HG03097 (cell line): ENCODE data around the gene SMIM45.

Source experiments
- ATAC-seq: cut with Tn5 transposase; IDR thresholded peaks from one replicate; pipeline ENCODE4 v1.9.1; 2021; ENCODE audit not compliant: unreplicated experiment, low FRiP score

Gene SMIM45

DNA sequence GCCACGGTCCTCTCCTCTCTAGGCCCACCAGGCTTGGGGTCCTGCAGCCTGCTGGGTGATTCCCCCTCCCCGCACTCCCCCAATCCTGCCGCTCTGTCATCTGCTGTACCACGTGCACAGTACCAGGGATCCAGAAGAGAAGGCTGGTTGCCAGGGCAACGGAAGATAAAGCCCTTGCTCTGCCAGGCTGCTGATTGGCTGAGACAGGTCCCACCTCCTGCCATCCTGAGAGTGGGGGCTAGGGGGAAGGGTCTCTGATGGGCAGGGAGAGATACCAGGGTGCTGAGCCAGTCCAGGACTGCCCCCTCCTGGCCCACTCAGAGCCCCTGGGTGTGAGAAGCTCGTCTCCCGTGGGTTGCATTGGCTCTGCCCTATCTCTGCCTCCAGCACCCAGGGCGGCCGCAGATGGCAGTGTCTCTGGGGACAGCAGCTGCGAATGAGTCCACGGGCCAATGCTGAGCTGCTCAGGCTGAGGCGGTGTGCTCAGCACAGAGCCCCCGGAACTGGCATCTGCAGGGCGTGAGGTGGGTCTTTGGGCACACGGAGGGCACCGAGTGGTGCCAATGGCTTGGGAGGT, at the start of gene SMIM45:
SMIM45 (plus strand) TSS at position 253 of the 577 bp plus-strand sequence.
- ATAC-seq, result no peak

DNA sequence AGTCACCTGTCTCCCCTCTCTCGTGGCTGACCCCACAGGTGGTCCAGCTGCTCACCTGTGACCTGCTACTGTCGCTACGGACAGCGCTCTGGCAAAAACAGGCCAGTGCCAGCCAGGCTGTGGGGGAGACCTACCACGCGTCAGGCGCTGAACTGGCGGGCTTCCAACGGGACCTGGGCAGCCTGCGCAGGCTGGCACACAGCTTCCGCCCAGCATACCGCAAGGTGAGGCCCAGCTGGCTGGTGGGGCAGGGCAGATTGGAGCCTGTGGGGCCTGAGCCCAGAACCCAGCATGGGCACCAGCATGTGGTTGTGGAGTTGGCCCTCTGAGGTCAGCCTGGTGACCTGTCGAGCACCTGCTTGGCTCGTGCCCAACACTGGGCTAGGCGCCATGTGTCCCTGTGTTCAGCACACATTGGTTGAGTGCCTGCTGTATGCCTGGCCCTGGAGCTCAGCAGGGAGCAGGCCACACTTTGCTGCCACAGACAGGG, 49.0 kb upstream of the SMIM45 start:
- ATAC-seq, result no peak

DNA sequence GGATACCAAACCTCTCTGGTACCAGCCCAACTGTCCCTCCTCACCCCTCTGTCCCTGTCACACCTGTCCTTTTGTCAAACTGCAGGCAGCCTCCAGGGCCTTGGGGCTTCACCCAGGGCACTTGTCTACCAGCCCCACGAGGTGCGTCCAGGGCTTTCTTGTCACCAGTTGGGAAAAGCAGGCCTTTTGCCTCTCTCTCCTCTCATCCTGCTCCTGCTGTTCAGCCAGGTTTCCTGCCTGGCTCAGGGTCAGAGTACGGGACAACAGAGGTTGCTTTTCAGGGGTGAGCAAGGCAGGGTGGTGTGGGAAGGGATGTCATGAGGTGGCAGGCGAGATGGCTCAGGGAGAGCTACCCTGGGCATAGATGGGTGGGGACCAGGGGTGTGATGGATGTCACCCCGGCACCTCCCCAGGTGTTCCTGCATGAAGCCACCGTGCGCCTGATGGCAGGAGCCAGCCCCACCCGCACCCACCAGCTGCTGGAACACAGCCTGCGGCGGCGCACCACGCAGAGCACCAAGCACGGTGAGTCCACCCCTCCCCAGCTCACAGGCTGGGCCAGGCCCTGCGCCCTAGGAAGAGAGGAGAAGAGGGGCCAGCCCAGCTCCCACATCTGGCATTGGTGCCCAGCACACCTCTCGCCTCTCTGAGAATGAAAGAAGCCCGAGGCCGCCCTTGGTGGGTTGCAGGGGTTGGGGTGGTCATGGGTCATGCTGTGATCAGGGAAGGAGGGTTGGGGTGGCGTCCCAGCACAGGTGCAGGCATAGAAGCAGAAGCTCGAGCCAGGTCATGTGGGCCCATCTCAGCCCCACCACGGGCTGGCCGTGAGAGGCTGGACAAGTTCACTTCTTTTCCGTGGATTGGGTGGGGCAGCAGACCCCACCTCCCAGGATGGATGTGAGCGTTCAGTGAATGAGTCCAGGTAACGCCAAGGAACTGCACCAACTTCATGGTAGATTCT, 47.2 kb upstream of the SMIM45 start:
- ATAC-seq, result no peak

DNA sequence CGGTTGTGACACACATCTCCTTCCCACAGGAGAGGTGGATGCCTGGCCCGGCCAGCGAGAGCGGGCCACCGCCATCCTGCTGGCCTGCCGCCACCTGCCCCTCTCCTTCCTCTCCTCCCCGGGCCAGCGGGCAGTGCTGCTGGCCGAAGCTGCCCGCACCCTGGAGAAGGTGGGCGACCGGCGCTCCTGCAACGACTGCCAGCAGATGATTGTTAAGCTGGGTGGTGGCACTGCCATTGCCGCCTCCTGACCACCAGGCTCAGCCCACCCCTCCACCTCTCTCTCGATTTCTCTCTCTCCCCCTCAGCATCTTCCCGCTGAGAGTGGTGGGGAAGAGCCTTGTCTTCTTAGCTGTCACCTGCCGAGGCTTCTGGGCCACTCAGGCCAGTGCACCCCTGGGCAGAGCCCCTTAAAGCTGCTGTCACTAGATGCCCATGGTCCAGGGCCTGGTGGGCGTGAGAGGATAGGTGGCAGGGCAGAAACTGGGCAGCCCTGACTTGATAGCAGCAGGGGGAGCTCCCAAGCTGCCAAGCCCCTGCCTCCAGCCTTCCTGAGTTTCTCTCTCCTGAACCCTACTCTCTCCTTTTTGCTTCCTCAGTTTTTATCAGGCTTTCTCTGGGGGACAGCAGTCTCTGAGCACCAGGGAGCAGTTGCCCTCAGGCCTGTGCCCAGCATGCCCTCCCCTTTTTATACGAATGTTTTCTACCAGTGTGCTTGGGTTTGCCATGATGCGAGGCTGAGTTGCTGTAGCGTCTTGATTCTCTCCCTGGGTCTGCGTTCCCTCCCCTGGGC, 46.3 kb upstream of the SMIM45 start:
- no peak for ATAC-seq

DNA sequence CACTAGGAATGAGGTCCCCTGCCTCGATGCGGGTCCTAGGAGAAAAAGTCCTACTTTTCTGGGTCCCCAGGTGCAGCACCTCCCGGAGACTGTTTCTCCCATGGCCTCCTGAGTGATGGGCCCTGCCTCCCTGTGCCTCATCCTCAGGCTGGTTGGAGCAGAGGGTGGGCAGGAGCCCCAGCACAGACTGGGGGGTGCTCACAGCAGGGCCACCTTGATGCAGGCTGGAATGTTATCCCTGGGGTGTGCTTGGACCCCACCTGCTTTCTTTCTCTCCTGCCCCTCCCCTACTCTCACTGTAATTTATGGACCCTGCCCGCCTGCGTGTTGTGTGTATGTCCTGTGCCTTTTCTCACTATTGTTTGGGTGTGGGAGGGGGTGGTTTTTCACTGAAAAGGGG, 45.1 kb upstream of the SMIM45 start:
- no peak for ATAC-seq

DNA sequence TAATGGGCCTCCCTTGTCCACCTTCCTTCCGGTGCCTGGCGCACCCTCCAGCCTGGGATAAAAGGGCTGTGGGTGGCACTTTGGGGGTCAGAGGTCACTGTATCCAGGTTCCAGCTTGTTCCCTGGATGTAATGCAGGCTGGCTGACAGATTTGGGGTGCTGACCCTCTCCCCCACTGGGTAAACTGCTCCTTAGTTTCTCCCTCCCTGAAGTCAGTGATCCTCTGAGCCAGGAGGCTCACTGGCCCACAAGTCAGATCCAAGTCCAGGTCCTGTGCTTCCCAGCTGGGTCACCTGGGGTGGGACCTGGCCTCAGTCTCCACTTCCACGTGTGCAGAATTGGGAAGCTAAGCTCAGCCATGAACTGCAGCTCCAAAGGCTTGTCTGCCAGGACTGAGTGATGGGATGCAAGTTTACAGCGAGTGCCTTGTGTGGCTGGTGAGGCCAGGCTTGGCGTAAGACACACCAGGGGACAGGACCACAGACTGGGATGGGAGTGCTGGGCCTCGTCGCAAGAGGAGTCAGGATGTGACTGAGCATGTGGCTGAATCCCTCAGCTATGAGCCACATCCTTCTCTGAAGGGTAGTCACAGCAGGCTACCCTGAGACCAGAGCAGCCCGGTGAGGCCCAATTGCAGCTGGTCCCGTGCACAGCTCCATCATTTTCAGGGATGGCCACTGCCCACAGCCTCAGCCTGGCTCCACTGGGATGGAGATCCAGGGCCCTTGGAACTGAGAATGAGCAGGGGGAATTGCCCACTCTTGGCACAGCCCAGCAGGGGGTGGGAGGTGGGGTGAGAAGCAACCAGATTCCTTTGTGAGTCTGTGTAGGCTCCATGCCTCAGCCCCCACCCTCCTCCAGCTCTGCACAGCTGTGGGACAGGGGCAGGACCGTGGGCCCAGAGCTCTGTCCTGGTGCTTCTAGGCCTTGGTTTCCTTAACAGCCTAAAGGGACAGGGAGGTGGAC, 44.2 kb upstream of the SMIM45 start:
- ATAC-seq, result no peak

DNA sequence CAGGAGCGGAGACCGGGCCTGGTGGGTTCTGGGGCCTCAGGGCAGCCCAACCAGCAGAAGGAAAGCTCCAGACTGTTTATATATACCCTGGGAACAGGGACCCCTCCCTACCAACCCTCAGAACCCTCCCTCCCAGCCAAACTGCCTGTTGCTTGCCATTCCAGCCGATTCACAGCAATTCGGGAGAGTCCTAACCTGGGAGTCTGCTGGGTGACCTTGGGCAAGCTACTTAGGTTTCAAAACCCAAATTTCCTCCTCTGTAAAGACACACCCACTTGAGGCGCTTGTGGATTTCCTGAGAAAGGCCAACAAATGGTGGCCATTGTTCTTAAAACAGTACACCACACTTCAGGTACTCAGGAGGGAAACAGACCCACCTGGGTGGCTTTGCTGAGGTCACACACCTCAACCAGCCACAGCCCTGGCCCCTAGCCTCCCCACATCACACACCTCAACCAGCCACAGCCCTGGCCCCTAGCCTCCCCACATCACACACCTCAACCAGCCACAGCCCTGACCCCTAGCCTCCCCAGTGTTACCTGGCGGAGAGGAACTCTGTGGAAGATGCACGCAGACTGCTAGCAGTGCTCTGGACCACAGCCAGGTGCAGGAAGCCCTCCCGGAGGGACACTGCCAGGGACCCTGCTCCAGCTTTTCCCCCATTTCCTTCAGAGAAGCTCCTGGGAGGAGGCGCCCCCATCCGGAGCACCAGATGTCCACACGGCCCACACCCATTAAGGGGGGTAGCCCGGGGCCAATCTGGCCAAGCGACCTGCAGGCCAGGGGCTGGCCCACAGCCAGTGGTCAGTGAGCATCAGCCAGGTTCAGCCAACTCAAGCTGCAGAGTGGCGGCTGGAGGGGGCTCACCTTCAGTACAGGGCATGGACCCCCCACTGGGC, 43.3 kb upstream of the SMIM45 start:
- no peak for ATAC-seq

DNA sequence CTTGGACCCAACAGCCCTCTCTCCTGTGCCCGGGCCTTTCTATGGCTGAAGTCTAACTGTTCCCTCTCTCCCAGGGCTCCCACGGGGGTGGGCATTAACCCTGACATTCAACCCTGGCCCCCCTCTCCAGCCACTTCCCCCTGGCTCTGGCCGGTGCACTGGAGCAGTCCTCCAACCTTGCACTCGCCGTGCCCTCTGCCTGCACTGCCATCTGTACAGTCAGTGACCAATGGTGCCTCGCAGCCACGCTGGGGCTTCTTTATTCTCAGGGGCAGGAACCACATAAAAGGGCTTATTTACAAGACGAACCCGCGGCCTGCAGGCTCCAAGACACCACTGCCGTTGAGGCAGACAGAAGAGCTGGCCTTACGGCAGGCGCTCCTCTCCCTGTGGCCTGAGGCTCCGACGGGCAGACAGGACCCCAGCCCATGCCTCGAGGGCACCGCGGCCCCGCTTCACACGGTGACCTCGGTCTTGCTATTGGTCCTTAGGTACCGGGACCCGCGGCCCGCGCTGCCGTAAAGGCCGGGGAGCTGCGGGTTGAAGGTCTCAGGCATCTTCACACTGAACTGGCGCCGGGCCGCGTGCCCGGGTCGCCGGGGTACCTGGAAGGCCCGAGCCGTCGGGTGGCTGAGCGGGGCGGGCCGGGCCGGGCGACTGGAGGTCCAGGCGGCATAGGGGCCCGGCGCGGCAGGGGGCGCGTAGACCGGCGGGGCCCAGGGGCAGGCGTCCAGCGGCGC, 42.5 kb upstream of the SMIM45 start:
- no peak for ATAC-seq

DNA sequence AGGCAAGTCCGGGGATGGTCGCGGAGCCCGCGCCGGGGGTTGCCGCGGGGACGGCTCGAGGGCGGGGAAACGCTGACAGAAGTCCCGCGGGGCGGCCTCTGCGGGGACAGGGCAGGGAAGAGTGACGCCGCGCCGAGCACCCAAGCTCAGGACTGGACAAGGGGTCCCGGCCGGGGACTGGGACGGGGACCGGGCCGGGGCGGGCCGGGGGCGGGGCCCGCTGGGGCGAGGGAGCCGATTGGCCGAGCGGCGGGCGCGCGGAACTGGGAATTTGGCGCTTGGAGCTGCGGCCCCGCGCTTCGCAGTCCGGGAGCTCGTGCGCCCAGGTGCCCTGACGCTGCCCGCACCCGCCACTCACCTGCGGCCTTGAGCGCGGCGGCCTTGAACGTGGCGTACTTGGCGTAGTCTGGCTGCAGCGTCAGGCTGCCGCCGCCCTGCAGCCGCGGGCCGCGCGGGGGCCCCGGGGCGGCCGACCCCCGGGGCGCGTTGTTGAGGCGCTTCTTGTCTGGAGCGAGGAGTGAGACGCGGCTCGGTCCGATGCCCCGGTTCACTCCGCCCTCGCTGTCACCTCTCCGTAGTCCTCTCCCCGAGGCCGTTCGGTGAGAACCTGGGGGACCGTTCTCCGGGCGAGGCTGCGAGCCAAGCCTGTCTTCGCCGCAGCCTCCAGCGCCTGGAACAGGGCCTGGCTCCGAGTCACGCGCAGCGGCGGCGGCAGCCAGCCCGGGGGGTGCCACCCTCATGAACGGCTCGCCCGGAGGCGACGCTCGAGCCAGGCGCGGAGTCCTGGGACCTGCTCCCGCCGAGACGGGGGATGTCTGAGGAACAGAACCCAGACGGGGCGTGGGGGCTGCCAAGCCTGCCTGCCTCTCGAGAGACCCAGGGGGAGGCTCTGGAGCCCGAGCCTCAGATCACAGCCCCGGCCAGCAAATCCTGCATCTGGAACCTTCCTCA, 41.6 kb upstream of the SMIM45 start:
- ATAC-seq, result no peak

DNA sequence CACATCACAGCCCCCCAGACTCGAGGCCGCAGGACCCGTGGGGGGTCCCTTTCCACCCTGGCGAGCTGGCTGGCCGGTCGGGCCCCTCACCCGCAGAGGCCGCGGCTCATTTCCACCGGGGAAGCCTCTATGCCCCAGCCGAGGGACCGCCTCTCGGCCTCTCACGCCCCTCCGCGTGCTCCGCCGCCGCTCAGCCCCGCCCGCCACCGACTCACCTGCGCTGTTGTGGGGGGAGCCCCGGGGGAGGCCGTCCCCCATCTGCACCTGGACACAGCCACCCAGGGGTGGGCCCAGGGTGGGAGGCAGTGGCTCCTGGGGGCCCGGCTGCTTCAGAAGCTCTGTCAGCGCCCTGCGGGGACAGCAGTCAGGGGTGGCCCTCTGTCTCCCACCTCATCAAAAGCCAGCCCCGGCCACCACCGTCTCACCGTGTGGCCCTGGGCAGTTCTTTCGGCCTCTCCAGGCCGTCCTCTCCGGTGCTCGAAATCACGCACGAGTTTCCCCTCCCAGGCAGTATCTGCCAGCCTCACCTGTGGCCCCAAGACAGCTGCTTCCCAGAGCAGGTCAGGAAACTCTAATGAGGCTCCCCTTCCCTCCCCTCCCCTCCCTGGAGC, 40.8 kb upstream of the SMIM45 start:
- no peak for ATAC-seq

DNA sequence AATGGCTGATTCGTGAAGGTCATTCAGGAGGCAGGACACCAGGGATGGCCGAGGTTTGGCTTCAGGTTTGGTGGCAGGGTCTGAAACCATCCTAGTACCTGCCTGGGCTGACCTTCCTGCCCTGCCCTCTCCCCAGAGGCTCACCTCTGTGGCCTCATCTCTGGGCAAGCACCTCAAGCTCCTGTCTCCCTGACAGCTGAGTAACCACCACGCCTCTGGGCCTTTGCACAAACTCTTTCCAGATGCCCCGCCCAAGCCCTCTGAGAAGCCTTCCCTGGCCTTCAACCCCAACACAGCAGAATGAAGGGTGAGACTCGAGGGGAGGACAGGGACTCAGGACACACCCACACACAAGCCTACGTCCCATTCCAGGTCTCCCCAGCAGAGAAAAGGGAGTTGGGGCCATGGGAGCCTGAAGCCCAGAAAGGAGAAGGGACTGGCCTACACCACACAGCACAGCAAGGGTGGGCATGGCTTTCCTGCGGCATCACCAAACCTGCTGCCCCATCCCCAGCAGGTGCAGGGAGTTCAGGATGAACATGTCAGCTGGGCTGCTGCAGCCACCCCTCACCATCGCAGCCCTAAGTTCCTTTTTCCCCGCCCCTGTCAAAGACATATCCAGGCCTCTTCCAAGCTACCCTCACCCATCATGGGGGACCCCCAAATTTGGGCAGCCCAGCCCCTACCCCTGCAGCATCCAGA, 39.5 kb upstream of the SMIM45 start:
- no peak for ATAC-seq

DNA sequence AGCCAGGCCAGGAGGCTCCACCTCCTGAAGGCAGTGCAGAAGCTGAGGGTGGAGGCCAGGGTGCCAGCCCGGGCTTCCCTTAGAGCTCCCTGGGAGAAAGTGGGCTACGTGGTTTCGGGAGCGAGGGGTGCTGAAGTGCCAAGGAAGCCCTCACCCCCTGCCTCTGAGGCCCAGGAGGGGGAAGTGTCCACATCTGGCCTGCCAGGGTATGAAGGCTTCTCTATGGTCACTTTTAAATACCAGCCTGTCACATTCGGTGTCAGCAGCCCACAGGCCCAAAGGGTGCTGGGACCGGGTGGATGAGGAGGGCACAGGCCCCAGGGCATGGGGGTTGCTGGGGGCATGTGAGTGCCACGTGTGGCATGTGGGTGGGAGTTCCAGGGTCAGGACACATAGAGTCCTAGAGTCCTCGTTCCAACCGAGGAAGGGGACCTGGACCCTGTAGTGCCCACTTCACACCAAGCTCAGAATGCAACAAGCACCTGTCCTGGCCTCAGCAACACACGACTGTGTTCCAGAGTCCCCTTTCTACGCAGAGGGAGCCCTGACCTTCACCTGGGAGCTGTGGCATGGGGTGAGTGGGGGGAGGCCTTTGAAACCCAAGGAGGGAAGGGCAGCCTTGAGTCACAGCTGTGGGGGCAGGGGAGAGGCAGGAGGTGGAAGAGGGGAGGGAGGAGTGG, 38.8 kb upstream of the SMIM45 start:
- ATAC-seq, result no peak

DNA sequence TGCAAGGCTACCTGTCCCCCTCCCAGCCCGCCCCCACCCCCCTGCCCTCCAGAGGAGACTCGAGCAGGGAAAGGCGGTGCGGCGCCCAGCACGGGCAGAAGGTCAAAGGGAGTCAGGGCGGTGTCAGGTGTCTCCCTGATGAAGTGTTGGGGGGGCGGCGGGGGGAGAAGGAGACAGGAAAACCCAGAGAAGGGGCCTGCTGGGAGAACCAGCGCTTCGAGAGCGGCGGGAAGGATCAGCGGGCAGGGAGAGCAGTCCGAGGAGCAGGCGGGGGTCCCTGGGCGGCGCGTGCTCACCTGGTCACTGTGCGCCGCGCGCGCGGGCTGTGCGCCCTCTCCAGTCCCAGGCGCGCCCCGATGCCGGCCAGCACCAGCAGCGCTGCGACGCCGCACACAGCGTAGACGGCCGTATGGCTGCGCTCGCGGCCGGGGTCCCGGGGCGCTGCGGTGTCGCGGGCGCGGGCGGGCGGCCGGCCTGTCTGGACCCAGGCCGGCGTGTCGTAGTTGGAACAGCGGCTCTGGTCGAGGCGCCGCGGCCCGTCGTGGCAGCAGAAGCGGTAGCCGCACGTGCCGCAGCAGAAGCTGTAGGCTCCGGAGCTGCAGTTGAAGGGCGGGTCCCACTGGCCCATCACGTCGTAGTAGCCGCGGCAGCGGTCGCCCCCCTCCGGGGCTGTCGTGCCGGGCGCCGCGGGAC, 38.0 kb upstream of the SMIM45 start:
- ATAC-seq, result no peak

DNA sequence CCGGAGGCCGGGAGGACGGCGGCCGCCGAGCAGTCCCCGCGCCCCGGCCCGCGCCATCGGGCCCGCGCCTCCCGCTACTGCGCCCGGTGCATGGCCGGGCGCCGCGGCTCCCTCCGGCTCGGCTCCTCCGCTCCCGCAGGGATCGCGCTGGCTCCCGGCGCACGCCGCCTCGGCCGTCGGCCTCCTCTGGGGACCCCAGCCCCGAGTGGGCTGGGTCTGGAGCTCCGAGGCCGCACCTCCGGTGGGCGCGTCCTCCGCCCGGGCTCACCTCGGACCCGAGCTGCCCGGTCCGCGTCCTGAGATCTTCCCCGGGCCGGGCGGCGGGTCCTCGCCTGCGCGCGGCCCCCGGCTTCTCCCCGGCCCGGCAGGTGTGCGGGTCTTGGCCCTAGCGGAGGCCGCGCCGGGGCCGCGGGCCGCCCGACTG, 37.3 kb upstream of the SMIM45 start:
- ATAC-seq, result no peak
